ENCODE data around the gene IL9.

DNA sequence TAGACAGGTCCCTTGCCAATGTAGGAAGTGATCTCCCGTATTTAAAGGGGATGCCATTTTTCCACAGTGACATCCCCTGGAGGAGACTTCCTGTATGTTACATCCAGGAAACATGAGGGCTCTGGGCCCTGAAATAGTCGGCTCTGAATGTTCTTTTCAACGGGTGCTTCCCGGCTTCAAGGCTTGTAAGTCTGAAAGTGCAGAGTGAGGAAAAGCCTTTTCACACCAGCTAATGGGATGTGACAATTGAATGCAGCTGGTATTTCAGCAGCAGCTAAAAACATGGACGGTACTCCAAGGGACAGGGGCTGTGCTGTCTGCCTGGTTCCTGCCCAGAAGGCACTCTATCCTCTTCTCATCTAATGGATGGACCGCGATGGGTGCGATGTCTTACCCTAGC lies 1.4 kb downstream of the IL9 start:
- TF ChIP-seq POLR2A (IDR thresholded peaks at IDR 0.05; ENCODE audit: low read length) = no peak
- TF ChIP-seq GATA1 (IDR thresholded peaks at IDR 0.05; ENCODE audit: low read depth, low read length) = no peak

All from erythroblast (primary cell).